GM18502 (cell line): Measurements from ENCODE around the gene ZBTB16.

Experiments
- ATAC-seq: cut with Tn5 transposase; IDR thresholded peaks from one replicate; pipeline ENCODE4 v1.9.1; 2021; ENCODE audit warnings: mild to moderate bottlenecking; ENCODE audit not compliant: unreplicated experiment, poor library complexity

The ZBTB16 gene

GRCh38 chr11:114145166-114145775 lies 85.8 kb downstream of the ZBTB16 start:
- no peak for ATAC-seq

- no peak for ATAC-seq
Measured at GRCh38 chr11:114147375-114148012, 88.0 kb downstream of the ZBTB16 start.

DNA sequence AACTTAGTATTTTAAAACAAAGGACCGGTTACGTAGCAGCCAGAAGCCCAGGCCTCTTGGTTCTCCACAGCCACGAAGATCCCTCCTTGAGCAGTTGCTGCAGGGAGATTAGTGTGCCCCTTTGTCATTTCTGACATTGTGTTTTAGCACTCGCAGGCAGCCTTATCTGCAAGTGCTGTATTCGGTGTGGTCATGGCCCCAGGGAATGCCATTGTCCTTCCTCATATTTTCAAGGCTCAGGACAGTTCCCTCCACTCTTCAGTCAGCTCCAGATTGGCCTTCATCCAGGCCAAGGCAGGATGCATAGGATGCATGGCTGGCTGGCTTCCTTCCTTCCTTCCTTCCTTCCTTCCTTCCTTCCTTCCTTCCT lies 88.5 kb downstream of the ZBTB16 start:
- ATAC-seq, result no peak

DNA sequence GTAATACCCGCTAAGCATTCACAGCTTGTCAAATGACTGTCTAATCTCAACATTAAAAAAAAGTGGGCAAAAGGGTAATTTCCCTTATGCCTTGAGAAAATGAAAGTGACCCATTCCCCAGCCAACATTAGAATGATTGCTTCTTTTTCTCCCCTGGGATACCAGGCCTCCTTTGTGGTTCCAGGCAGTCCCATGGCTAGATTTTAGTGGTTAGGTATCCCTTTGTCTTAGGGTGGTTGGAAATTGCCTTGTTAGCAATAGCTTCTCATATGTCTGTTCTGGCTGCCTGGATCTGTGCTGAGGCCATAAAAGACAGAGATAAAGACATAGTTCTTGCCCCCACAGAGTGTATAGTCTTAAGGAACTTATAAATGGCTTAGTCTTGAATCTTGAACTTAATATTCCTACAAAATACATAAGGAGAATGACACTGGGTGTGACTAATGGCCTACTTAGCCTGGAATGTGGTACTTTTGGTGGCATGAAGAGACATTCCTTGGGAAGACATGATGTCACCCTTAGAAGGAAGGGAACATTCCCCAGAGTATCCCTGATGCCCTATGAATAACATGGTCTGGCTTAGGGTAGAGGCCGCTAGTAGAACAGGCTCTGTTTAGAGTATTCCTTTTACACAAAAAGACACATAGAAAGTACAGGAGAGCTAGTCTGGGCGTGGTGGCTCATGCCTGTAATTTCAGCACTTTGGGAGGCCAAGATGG lies 90.3 kb downstream of the ZBTB16 start:
- ATAC-seq, result no peak

- ATAC-seq, result no peak
Measured at GRCh38 chr11:114150671-114151070, 91.2 kb downstream of the ZBTB16 start.

DNA sequence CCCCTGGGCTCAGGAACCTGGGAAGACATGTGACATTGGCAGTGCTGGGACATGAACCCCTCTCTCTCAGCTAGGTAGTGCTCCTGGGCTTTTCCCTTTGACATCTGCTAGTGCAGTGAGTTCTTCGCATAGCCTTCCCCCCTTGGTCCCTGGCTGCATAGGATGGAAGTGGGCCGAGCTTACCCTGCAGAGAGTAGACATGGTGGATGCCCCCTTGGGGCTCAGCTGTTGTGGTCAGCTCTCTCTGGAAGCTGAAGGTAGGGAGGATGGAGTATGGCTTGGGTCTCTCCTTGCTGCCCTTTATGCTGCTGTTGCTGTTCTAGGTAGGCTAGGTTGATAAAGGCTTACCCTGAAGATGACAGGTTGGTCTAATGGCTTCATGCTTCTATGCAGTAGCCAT lies 92.1 kb downstream of the ZBTB16 start:
- no peak for ATAC-seq

- ATAC-seq, result no peak
Measured at GRCh38 chr11:114152162-114152561, 92.7 kb downstream of the ZBTB16 start.

GRCh38 chr11:114152785-114153184 lies 93.3 kb downstream of the ZBTB16 start:
- no peak for ATAC-seq

GRCh38 chr11:114153224-114153623 lies 93.7 kb downstream of the ZBTB16 start:
- no peak for ATAC-seq

DNA sequence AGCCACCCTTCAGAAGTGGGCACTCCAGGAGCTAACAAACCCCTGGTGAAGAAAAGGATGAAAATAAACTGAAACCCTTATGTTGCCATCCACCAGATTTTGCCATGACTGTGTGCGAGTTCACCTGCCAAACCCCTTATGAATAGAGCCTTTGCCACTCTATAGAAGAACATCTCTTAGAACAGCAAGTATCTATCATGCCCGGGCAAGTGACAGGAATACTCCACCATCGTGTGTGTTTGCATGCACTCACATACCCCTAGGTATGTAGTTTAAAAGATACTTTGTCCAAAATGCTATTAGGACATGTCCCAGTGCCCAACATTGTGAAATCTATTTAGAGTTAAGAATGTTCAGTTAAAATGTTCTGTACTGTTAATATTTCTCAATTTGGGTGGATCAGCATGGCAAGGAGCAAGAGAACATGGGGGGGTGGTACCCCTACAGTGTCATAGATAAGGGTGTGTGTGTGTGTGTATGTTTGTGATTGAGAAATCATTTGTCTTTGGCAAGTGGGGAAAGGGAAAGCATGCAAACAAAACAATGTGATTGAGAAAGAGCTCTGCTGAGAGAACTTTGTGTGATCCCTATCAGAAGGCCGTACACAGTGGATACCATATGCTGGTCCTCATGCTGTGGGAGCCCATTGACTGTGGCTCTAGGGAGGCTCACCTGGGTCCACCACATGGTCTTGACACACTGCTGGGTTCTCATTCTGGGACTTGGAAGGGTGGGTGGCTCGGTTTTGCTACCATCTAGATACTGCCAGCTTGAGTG lies 94.9 kb downstream of the ZBTB16 start:
- ATAC-seq, result no peak

DNA sequence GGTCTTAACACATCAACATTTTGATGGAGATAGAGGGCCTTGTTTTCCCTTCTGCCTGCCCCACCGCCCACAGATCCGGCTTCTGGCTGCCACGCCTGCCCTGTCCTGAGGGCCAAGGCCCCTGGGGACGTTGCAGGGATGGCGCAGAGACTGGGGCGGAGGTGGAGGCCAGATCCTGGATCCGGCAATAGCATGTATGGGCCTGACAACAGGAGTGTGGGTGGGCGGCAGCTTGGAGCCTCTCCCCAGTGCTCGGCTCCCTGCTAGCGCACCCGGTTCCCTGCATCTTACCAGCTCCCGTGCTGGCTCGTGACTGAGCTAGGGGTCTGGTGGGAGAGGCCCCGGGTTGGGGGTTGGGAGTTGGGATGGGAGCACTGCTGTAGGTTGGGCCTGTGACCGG lies 95.6 kb downstream of the ZBTB16 start:
- no peak for ATAC-seq

DNA sequence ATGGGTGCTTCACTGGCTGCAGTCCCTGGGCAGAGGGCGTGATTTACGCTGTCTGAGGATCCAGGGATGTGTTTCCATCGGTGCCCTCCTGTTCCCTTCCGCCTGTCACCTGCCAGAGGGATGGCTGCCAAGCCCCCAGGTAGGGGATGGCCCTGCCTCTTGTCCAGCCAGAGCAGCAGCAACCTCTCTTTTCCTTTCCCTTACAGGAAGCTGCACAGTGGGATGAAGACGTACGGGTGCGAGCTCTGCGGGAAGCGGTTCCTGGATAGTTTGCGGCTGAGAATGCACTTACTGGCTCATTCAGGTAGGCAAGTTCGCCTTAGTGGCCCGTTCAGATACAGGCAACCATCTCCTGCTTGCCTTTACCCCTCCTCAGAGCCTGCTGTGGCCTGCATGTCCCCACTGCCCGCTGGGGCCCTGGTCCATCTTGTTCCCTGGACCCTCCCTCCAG lies 96.6 kb downstream of the ZBTB16 start:
- no peak for ATAC-seq

DNA sequence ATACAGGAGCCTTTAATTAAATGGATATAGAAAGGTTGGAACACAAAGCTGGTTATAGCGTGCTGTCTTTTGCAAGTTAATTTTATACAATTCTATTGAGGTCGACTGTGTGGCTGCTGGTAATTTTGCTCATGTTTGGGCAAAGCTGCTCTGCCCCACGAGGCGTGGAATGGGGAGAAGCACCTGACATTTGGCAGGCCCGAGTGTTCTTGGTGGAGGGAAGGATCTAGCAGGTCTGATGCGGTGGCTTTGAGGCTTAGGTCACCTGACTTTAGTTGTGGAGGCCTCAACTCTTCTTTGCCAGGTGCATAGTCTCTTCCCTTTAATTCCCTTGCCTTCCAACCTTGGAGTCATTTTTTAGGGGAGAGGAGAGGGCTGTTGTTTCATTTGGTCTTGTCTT lies 97.3 kb downstream of the ZBTB16 start:
- no peak for ATAC-seq

- ATAC-seq, result no peak
Measured at GRCh38 chr11:114157476-114158050, 98.1 kb downstream of the ZBTB16 start.

DNA sequence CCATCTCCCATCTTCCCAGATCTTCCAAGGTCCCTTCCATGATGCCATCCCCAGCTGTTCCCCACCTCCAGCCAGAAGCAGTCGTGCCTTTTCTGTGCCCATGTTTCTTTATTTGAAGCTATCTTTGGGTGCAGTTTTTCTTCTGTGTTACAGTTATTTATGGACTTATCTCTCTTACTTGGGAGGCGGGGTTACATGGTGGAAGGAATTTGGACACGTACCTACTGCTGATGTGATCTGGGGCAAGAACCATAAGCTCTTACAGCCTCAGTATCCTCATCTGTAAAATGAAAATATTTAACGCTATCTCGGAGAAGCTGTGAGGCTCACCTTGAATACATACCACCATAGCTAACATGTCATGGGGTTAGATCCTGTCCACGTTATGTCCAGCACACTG lies 98.9 kb downstream of the ZBTB16 start:
- ATAC-seq, result no peak

GRCh38 chr11:114158886-114159285 lies 99.4 kb downstream of the ZBTB16 start:
- no peak for ATAC-seq

DNA sequence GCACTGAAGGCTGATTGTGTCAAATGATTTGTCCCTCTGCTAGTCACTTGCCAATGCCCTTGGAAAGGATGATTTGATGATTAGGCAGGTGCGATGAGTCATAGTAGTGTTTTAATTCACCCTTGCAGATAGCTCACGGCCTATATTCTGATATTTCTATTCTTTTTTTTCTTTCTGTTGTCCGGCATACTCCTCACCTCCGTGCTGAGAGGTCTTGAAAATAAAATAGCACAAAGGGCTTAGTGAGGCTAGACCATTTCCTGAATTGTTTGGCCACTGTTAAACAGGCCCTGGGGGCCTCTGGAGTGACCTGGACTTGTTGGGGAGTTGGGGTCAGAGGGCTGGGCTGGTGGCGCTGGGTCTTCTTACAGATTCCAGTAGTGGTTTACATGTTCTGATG lies 99.8 kb downstream of the ZBTB16 start:
- no peak for ATAC-seq

DNA sequence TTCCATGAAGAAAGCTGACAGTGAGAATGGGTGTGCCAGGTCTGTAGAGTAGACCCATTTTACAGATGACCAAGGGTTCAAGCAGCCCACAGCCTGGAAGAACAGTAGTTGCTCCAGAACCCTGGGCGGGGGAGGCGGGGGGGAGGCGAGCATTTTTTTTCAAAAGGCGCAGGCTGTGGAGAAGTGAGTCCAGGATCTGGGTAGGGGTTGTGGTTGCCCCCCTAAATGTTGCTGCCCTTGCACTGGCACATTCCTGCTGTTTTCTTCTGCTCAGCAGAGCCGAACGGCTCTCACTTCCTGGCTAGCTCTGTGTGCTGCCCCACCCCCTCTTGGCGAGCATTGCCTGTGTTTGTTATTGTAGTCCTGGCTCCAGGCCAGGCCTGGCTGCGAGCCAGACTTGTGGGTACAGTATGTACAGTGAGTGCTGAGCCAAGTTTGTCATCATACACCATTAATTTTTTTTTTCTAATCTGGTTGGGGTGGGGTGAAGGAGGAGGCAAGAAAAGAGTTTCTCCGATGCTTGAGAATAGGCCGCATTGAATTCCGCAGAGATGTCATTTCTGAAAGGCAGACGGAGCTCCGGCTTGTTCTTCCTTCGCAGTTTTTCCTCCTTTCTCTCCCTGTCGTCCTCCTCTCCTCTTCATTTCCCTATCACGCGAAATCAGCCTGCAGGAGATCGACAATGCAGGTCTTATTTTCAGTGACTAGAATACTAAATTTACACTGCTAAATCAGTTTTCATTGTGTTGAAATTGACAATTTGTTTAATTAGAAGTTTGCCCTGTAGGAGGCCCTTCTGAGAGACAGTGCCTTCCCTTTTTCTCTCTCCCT lies 100.5 kb downstream of the ZBTB16 start:
- peak; percentile 89 for ATAC-seq

GRCh38 chr11:114160894-114161293 lies 101.4 kb downstream of the ZBTB16 start:
- no peak for ATAC-seq
